KMS-11 (cell line): ENCODE results near the gene SLC25A15.
A peak's percentile ranks its signal among the peaks of the same experiment; 100 is the strongest.

Source experiments
- H2AFZ ChIP-seq: fragments of 200-600 bp; sonication (generic); 2 replicates; pipeline ENCODE4 v1.6.1; 2016; ENCODE audit warnings: antibody characterized with exemption, mixed run types, low read depth
- H3K27ac ChIP-seq: fragments of 200-600 bp; sonication (generic); 2 replicates; pipeline ENCODE4 v1.6.1; 2016; ENCODE audit warnings: mild to moderate bottlenecking, mixed run types
- H3K27me3 ChIP-seq: fragments of 200-600 bp; sonication (generic); 2 replicates; pipeline ENCODE4 v1.6.1; 2017; ENCODE audit warnings: mild to moderate bottlenecking, low read depth, mixed run types, moderate library complexity; ENCODE audit not compliant: insufficient read depth
- H3K36me3 ChIP-seq: fragments of 200-600 bp; sonication (generic); 2 replicates; pipeline ENCODE4 v1.6.1; 2017; ENCODE audit warnings: mild to moderate bottlenecking, mixed run types; ENCODE audit not compliant: insufficient read depth
- H3K4me1 ChIP-seq: fragments of 200-600 bp; sonication (generic); 2 replicates; pipeline ENCODE4 v1.6.1; 2016; ENCODE audit warnings: mild to moderate bottlenecking, low read depth, mixed run types; ENCODE audit not compliant: poor library complexity, severe bottlenecking
- H3K4me2 ChIP-seq: fragments of 200-600 bp; sonication (generic); 2 replicates; pipeline ENCODE4 v1.7.0; 2016; ENCODE audit warnings: mild to moderate bottlenecking, mixed run types
- H3K4me3 ChIP-seq: fragments of 200-600 bp; sonication (generic); IDR thresholded peaks from 2 replicates; pipeline ENCODE4 v1.6.1; 2017; ENCODE audit warnings: low read depth, low read length, mixed read lengths; ENCODE audit not compliant: insufficient read depth
- H3K79me2 ChIP-seq: fragments of 200-600 bp; sonication (generic); 2 replicates; pipeline ENCODE4 v1.6.1; 2016; ENCODE audit warnings: low read depth, mixed run types; ENCODE audit not compliant: insufficient read depth
- H3K9ac ChIP-seq: fragments of 200-600 bp; sonication (generic); 2 replicates; pipeline ENCODE4 v1.6.1; 2016; ENCODE audit warnings: mild to moderate bottlenecking, mixed run types
- H4K20me1 ChIP-seq: fragments of 200-600 bp; sonication (generic); 2 replicates; pipeline ENCODE4 v1.6.1; 2016; ENCODE audit warnings: mild to moderate bottlenecking, mixed run types; ENCODE audit not compliant: insufficient read depth
- TF ChIP-seq, protein P1 (sequence below): fragments of 200-600 bp; sonication (generic); conservative IDR thresholded peaks from 2 replicates; pipeline ENCODE4 v1.6.1; 2017; ENCODE audit warnings: low read depth, mild to moderate bottlenecking, antibody characterized with exemption, low read length, moderate library complexity, mixed read lengths

Gene SLC25A15

DNA sequence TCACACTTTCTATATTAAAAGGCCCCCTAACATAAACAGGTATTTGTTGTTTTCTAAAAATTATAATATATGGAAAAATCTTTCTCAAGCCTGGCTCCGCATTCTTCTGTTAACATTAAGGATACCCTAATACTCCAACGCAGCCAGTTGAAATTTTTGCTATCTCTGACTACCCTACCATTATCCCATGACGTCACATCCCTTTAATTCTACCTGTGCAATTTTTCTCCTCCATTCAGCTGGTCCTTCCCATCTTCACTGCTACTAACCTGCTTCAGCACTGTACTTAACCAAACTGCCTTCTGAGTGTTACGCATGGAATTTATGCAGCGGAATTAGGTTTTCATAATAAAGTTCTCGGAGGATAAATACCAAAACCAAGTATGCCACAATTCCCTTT lies 19.4 kb upstream of the SLC25A15 start:
- no peaks in the 10 kb centered on the region for H3K36me3 ChIP-seq
- no peak overlapping the region for H3K9ac ChIP-seq
- no peak overlapping the region for H2AFZ ChIP-seq
- H3K4me3 ChIP-seq, result no peak overlapping the region
- no peak overlapping the region for H3K27ac ChIP-seq
- H3K4me2 ChIP-seq, result peak overlapping the region; percentile 66
- H4K20me1 ChIP-seq, result no peaks in the 10 kb centered on the region
- TF ChIP-seq, protein P1, sequence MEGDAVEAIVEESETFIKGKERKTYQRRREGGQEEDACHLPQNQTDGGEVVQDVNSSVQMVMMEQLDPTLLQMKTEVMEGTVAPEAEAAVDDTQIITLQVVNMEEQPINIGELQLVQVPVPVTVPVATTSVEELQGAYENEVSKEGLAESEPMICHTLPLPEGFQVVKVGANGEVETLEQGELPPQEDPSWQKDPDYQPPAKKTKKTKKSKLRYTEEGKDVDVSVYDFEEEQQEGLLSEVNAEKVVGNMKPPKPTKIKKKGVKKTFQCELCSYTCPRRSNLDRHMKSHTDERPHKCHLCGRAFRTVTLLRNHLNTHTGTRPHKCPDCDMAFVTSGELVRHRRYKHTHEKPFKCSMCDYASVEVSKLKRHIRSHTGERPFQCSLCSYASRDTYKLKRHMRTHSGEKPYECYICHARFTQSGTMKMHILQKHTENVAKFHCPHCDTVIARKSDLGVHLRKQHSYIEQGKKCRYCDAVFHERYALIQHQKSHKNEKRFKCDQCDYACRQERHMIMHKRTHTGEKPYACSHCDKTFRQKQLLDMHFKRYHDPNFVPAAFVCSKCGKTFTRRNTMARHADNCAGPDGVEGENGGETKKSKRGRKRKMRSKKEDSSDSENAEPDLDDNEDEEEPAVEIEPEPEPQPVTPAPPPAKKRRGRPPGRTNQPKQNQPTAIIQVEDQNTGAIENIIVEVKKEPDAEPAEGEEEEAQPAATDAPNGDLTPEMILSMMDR, result no peak
- peaks cover 7% of the 10 kb centered on the region for H3K4me1 ChIP-seq
- H3K27me3 ChIP-seq, result no peaks in the 10 kb centered on the region
- H3K79me2 ChIP-seq, result no peaks in the 10 kb centered on the region

DNA sequence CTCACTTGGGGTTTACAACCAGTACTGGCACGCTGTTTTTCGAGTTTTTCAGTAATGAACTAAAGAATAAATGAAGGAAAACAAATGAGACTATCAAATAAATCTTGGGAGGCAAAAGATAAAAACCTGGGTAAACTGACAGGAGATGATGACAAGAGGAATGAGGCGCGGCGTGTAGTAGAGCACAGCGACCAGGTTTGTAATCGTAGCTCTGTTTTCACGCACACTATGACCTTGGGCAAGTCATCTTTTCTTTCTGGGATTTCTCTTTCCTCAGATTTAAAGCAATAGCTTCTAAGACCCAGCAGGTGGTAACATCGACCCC lies 18.8 kb upstream of the SLC25A15 start:
- Histone ChIP-seq H3K4me2 (peak overlapping the region; percentile 66), H3K27me3 (no peaks in the 10 kb centered on the region), H3K36me3 (no peaks in the 10 kb centered on the region), H3K4me1 (peaks cover 7% of the 10 kb centered on the region), H3K4me3 (no peak overlapping the region), H4K20me1 (no peaks in the 10 kb centered on the region), H3K27ac (peak overlapping the region; percentile 44; the same call in 1 of the 2 replicates), H2AFZ (peak overlapping the region; percentile 66; the same call in 1 of the 2 replicates), H3K9ac (peak overlapping the region; percentile 47; the same call in 1 of the 2 replicates), H3K79me2 (no peaks in the 10 kb centered on the region)
- TF ChIP-seq, protein P1, result no peak

DNA sequence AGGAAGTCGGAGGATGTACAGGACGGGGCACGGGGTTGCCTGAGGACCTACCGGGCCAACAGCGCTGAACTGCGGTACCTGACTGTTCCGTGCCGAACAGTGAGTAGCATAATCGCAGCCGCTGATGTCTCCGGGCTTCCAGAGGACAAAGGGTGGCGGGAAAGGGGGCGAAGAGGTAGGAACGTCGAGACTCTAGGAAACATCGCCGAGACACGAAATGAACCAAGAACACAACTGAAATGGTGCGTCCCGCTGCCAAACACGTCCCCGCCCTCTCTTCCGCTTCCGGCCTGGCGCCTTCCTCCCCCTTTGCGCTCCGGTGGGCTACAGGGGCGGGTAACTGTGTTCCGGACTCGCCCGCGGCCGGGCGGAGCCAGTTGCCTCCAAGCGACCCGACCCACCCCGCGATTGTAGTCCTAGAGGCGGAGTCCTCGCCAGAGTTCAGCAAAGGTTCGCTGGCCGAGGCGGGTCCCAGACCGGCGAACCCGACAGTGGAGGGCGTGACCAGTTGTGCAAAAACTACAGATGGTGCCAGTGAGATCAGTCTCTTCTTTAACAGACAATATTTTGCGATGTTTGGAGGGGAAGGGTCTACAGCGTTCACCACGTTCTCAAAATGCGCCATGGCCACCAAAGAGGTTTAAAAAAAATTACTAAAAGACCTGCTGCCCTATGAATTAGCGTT lies 18.3 kb upstream of the SLC25A15 start, which contains the start of gene MRPS31:
Gene MRPS31, minus strand, starts transcription at position 257 of the 685 bp plus-strand sequence. Its CDS starts 54 bp downstream, at position 203.
- H2AFZ ChIP-seq, result peak within 1 kb of the TSS; percentile 86
- peak within 1 kb of the TSS; percentile 66 for H3K4me2 ChIP-seq
- H3K4me1 ChIP-seq, result peaks cover 7% of the 10 kb centered on the region
- H3K27me3 ChIP-seq, result no peaks in the 10 kb centered on the region
- H3K4me3 ChIP-seq, result no peak within 1 kb of the TSS
- peak within 1 kb of the TSS; percentile 44; the same call in 1 of the 2 replicates for H3K27ac ChIP-seq
- no peaks in the 10 kb centered on the region for H4K20me1 ChIP-seq
- TF ChIP-seq, protein P1, result no peak
- H3K79me2 ChIP-seq, result no peaks in the 10 kb centered on the region
- no peaks in the 10 kb centered on the region for H3K36me3 ChIP-seq
- H3K9ac ChIP-seq, result peak within 1 kb of the TSS; percentile 47; the same call in 1 of the 2 replicates

DNA sequence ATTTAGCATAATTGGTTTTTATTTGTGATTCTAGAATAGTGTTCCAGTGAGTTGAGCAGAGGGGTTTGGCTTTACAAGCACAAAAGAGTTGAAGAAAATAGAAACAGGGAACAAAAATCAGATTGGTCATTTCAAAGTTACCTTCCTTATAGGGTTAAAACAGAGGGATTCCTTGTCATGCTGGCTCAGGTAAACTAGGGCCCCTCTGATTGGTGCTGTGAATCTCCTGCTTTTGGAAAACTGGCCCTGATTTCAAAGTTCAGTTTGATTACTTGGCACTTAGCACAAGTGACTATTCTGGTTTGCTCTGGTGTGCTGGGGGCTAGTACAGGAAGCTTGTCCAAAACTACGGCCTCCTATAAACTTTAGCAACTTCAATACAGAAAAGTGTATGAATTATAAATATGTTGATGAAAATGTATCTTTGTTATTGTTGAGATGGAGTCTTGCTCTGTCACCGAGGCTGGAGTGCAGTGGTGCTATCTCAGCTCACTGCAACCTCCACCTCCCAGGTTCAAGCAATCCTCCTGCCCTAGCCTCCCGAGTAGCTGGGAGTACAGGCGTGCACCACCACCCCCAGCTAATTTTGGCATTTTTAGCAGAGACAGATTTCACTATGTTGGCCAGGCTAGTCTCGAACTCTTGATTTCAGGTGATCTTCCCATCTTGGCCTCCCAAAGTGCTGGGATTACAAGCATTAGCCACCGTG lies 16.5 kb upstream of the SLC25A15 start:
- H3K27ac ChIP-seq, result no peak overlapping the region
- no peaks in the 10 kb centered on the region for H3K79me2 ChIP-seq
- no peaks in the 10 kb centered on the region for H4K20me1 ChIP-seq
- H3K4me3 ChIP-seq, result no peak overlapping the region
- no peak overlapping the region for H3K4me2 ChIP-seq
- no peak overlapping the region for H2AFZ ChIP-seq
- no peak overlapping the region for H3K9ac ChIP-seq
- no peaks in the 10 kb centered on the region for H3K27me3 ChIP-seq
- TF ChIP-seq, protein P1, result no peak
- H3K36me3 ChIP-seq, result no peaks in the 10 kb centered on the region
- peaks cover 10% of the 10 kb centered on the region for H3K4me1 ChIP-seq
